K562 (cell line): ENCODE measurements around the gene ZNF837. TPM values are rescaled to one million over a fixed set of nuclear protein-coding genes. Genes with fewer than 3 reads are reported as not detected.

Experiments
- CREB3L1 ChIP-seq: fragments of 450-650 bp; IDR thresholded peaks from 2 replicates; pipeline ENCODE4 v1.6.1; 2014; ENCODE audit warnings: low read depth, mild to moderate bottlenecking, moderate library complexity, borderline replicate concordance
- DACH1 ChIP-seq: fragments of 450-650 bp; IDR thresholded peaks from 2 replicates; pipeline ENCODE4 v1.6.1; 2018; ENCODE audit not compliant: partially characterized antibody
- KHSRP ChIP-seq: fragments of 450-650 bp; IDR thresholded peaks from 2 replicates; pipeline ENCODE4 v1.6.1; 2017
- POLR2G ChIP-seq: fragments of 200-400 bp; formaldehyde crosslinking; IDR thresholded peaks from 2 replicates; pipeline ENCODE4 v1.6.1; 2017; ENCODE audit warnings: low read depth, mild to moderate bottlenecking, antibody characterized with exemption, low read length, moderate library complexity
- SNIP1 ChIP-seq: fragments of 450-650 bp; IDR thresholded peaks from 2 replicates; pipeline ENCODE4 v1.7.1; 2017; ENCODE audit warnings: low read depth, mild to moderate bottlenecking
- TBP ChIP-seq: optimal IDR thresholded peaks from 2 replicates; pipeline ENCODE3; 2011; ENCODE audit warnings: low read depth, low read length, improper control_type of control experiment
- ZBTB1 ChIP-seq: sonication (generic); formaldehyde crosslinking; IDR thresholded peaks from 2 replicates; pipeline ENCODE4 v1.8.1; 2023; ENCODE audit warnings: missing genetic modification reagents, low read depth, mild to moderate bottlenecking, borderline replicate concordance
- ZNF121 ChIP-seq: sonication (generic); formaldehyde crosslinking; conservative IDR thresholded peaks from 2 replicates; pipeline ENCODE4 v1.8.0; 2022; ENCODE audit warnings: missing genetic modification reagents
- ZSCAN29 ChIP-seq: fragments of 450-650 bp; IDR thresholded peaks from 2 replicates; pipeline ENCODE4 v1.6.1; 2017
- polyA plus RNA-seq, 8 experiments: library from polyadenylated mRNA; depleted of rRNA in 4 of 8; stranded (reverse) in 5 of 8; unstranded in 3 of 8; fragments of >200 nt; fragmentation: Nextera tagmentation in 2 of 8; fragmentation: Illumina TruSeq in 1 of 8; extraction: Ambion mirVana in 2 of 8; extraction: Trizol in 1 of 8; gene quantifications; 2 replicates each; pipeline versions ENCODE4 v1.2.1 to v1.2.3, GENCODE V29; 2011 to 2014; ENCODE audit warnings: inconsistent platforms in 1 of 8, missing spikeins in 1 of 8
- total RNA-seq, 7 experiments: library from RNA; depleted of rRNA in 6 of 7; stranded (reverse); fragments of >200 nt in 6 of 7; fragmentation: Illumina TruSeq in 2 of 7; extraction: Trizol in 2 of 7; gene quantifications; 2 replicates each; pipeline versions ENCODE4 v1.2.1 to v1.2.3, GENCODE V29; 2011 to 2021; ENCODE audit warnings: low replicate concordance in 1 of 7
- TF ChIP-seq, protein P1 (sequence below): sonication (generic); formaldehyde crosslinking; IDR thresholded peaks from 2 replicates; pipeline ENCODE4 v1.8.1; 2023; ENCODE audit warnings: mild to moderate bottlenecking, missing genetic modification reagents
- TF ChIP-seq, protein P2 (sequence below): fragments of 250-450 bp; sonication (Bioruptor Pico); IDR thresholded peaks from 2 replicates; pipeline ENCODE4 v1.4.0; 2020; ENCODE audit warnings: mild to moderate bottlenecking
- TF ChIP-seq, protein P3 (sequence below): sonication (generic); formaldehyde crosslinking; IDR thresholded peaks from 2 replicates; pipeline ENCODE4 v1.4.0; 2020; ENCODE audit warnings: mild to moderate bottlenecking, missing genetic modification reagents
- TF ChIP-seq, protein P4 (sequence below), 3 experiments: fragments of 200-800 bp in 1 of 3; fragments of 250-450 bp in 1 of 3; fragments of 450-650 bp in 1 of 3; sonication (Bioruptor Pico) in 1 of 3; sonication (Bioruptor generic) in 1 of 3; formaldehyde crosslinking in 1 of 3; IDR thresholded peaks; 2 replicates each; pipeline versions ENCODE4 v1.6.1 to v1.8.0; 2016 to 2022; ENCODE audit warnings: mild to moderate bottlenecking in 2 of 3, missing genetic modification characterization in 2 of 3, missing compliant biosample characterization in 1 of 3, moderate library complexity in 1 of 3

ZNF837 gene
- total and polyA plus RNA-seq, 9 of the 15 experiments (the other 6 are each of a cell fraction or from before 2014, with no cell fraction given) = 0.11 to 2.1 (median 0.57) TPM; not detected in 4

GRCh38 chr19:58408152-58409009 lies 27.6 kb upstream of the ZNF837 start, which contains the start of gene ZNF584 (continued):
- TF ChIP-seq, protein P1, sequence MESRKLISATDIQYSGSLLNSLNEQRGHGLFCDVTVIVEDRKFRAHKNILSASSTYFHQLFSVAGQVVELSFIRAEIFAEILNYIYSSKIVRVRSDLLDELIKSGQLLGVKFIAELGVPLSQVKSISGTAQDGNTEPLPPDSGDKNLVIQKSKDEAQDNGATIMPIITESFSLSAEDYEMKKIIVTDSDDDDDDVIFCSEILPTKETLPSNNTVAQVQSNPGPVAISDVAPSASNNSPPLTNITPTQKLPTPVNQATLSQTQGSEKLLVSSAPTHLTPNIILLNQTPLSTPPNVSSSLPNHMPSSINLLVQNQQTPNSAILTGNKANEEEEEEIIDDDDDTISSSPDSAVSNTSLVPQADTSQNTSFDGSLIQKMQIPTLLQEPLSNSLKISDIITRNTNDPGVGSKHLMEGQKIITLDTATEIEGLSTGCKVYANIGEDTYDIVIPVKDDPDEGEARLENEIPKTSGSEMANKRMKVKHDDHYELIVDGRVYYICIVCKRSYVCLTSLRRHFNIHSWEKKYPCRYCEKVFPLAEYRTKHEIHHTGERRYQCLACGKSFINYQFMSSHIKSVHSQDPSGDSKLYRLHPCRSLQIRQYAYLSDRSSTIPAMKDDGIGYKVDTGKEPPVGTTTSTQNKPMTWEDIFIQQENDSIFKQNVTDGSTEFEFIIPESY (CRISPR knock-in tag) = peak; percentile 69; the same call in 1 of the 2 replicates
- TF ChIP-seq ZSCAN29 (0 out of 2 replicates have a peak, but pooled peaks have one; percentile 27), DACH1 (no peak), CREB3L1 (peak; percentile 79), POLR2G (peak; percentile 93), ZBTB1 (CRISPR knock-in tag) (peak; percentile 57; the same call in 1 of the 2 replicates), TBP (peak; percentile 91), SNIP1 (peak; percentile 74; the same call in 1 of the 2 replicates), ZNF121 (CRISPR knock-in tag) (no peak), KHSRP (no peak)
- TF ChIP-seq, protein P2, sequence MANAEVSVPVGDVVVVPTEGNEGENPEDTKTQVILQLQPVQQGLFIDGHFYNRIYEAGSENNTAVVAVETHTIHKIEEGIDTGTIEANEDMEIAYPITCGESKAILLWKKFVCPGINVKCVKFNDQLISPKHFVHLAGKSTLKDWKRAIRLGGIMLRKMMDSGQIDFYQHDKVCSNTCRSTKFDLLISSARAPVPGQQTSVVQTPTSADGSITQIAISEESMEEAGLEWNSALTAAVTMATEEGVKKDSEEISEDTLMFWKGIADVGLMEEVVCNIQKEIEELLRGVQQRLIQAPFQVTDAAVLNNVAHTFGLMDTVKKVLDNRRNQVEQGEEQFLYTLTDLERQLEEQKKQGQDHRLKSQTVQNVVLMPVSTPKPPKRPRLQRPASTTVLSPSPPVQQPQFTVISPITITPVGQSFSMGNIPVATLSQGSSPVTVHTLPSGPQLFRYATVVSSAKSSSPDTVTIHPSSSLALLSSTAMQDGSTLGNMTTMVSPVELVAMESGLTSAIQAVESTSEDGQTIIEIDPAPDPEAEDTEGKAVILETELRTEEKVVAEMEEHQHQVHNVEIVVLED (CRISPR knock-in tag) = peak; percentile 97
- TF ChIP-seq, protein P3, sequence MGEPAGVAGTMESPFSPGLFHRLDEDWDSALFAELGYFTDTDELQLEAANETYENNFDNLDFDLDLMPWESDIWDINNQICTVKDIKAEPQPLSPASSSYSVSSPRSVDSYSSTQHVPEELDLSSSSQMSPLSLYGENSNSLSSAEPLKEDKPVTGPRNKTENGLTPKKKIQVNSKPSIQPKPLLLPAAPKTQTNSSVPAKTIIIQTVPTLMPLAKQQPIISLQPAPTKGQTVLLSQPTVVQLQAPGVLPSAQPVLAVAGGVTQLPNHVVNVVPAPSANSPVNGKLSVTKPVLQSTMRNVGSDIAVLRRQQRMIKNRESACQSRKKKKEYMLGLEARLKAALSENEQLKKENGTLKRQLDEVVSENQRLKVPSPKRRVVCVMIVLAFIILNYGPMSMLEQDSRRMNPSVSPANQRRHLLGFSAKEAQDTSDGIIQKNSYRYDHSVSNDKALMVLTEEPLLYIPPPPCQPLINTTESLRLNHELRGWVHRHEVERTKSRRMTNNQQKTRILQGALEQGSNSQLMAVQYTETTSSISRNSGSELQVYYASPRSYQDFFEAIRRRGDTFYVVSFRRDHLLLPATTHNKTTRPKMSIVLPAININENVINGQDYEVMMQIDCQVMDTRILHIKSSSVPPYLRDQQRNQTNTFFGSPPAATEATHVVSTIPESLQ = peak; percentile 80; the same call in 1 of the 2 replicates
- TF ChIP-seq, protein P4, sequence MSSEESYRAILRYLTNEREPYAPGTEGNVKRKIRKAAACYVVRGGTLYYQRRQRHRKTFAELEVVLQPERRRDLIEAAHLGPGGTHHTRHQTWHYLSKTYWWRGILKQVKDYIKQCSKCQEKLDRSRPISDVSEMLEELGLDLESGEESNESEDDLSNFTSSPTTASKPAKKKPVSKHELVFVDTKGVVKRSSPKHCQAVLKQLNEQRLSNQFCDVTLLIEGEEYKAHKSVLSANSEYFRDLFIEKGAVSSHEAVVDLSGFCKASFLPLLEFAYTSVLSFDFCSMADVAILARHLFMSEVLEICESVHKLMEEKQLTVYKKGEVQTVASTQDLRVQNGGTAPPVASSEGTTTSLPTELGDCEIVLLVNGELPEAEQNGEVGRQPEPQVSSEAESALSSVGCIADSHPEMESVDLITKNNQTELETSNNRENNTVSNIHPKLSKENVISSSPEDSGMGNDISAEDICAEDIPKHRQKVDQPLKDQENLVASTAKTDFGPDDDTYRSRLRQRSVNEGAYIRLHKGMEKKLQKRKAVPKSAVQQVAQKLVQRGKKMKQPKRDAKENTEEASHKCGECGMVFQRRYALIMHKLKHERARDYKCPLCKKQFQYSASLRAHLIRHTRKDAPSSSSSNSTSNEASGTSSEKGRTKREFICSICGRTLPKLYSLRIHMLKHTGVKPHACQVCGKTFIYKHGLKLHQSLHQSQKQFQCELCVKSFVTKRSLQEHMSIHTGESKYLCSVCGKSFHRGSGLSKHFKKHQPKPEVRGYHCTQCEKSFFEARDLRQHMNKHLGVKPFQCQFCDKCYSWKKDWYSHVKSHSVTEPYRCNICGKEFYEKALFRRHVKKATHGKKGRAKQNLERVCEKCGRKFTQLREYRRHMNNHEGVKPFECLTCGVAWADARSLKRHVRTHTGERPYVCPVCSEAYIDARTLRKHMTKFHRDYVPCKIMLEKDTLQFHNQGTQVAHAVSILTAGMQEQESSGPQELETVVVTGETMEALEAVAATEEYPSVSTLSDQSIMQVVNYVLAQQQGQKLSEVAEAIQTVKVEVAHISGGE (CRISPR knock-in tag; IDR thresholded peaks at IDR 0.05) = peak in 1 of 3 experiments; percentile 62; a peak in 2 of 6 replicates
